ENCODE results near the gene FBXO2.

Gene FBXO2

DNA sequence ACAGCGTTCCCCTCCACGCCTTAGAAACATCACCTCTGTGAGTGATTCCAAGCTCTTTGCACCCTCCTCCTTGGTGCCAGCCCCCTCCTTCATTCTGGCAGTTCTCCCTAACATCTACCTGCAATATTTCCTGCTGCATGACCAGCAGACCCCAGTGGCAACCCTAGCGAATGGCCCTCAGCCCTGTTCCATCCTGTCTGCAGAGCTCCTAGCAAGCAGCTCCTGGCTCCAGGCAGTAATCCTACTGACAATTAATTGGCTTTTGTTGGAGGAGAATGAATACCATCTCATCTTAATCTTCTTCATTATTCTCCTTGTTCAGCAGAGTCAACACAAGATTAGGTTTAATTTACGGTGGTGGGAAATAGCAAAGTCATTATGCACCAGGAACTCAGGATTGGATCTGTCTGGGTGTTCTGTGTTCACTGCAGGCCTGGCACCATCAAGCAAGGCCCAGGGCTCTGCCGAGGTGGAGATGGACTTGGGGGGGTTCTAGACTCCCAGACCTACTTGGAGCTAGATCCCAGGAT, 12.4 kb downstream of the FBXO2 start:
- TF ChIP-seq POLR2A (IDR thresholded peaks at IDR 0.05; ENCODE audit: low read depth, low read length), result no peak
- FAIRE-seq, result no peak
- DNase-seq (ENCODE audit: insufficient read length, low spot score), result no peak

DNA sequence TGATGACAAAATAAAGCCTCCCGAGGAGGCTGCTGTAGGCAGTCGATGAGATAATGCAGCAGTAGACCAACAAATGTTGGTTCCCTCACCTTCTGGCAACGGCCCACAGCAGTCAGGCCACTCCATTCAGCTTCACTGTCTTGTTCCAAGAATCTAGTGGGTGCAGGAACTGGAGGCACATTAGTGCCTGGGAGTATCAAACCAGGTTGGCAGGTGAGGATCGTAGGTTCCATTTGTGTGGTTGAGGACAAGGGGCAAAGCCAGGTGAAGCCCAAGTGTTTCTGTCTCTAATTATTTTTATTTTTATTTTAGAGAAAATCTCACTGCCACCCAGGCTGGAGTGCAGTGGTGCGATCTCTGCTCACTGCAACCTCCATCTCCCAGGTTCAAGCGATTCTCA, 13.3 kb downstream of the FBXO2 start:
- FAIRE-seq (no peak), DNase-seq (ENCODE audit: insufficient read length, low spot score) (no peak)
- TF ChIP-seq POLR2A (IDR thresholded peaks at IDR 0.05; ENCODE audit: low read depth, low read length), result no peak

DNA sequence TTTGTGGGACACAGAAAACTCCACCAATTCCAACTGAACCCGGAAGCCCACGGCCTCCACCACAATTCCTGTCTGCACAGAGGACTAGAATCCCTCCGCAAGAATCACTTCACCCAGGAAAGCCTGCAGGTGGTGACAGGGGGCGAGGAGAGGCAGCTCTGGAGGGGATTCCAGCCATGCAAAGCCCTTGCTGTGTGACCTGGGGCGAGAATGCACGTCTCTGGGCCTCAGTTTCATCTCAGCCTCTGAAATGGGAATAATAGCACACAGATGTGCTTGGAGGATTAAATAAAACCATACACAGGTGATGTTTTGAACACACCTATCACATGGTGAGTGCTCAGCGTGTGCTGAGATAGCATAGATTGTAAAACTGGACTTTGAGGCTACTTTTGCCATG, 14.1 kb downstream of the FBXO2 start:
- no peak for FAIRE-seq

DNA sequence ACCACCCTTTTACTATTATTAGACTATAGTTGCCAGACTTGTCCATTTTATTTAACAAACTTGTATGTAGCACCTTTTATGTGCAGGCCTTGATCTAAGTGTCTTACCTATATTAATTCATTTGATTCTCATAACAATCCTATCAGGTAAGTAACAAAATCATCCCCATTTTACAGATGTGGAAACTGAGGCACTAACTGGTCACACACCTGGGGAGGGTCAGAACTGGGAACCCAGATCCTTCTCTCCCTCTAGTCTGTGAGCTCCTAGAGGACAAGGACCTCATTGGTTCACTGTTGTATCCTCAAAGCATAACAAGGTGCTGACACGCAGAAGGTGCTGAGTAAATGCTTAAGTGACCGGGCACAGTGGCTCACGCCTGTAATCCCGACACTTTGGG, 14.9 kb downstream of the FBXO2 start:
- no peak for TF ChIP-seq POLR2A (IDR thresholded peaks at IDR 0.05; ENCODE audit: low read depth, low read length)
- no peak for FAIRE-seq
- DNase-seq (ENCODE audit: insufficient read length, low spot score), result no peak

More for the DNA sequence above, 14.1 kb downstream of the FBXO2 start:
- no peak for DNase-seq (ENCODE audit: insufficient read length, low spot score)
- no peak for TF ChIP-seq POLR2A (IDR thresholded peaks at IDR 0.05; ENCODE audit: low read depth, low read length)

DNA sequence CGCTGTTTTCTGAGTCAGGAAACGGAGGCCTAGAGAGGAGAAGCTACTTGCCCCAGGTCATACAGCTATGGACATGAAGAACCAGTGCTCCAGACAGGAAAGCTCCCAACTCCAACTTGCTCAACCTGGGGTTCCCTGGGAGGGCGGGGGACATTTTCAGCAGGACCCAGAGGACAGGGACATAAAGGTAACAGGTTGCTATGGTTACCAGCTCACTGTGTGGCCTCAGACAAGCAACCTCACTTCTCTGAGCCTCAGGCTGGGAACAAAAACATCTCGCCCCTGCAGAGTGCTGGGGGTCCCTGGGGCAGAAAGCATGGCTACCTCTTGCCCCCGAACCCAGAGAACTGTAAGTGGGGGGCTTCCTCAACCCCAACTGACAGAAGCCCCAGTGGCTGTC, 16.1 kb downstream of the FBXO2 start:
- DNase-seq (ENCODE audit: insufficient read length, low spot score) (no peak), FAIRE-seq (no peak)
- TF ChIP-seq POLR2A (IDR thresholded peaks at IDR 0.05; ENCODE audit: low read depth, low read length), result no peak

DNA sequence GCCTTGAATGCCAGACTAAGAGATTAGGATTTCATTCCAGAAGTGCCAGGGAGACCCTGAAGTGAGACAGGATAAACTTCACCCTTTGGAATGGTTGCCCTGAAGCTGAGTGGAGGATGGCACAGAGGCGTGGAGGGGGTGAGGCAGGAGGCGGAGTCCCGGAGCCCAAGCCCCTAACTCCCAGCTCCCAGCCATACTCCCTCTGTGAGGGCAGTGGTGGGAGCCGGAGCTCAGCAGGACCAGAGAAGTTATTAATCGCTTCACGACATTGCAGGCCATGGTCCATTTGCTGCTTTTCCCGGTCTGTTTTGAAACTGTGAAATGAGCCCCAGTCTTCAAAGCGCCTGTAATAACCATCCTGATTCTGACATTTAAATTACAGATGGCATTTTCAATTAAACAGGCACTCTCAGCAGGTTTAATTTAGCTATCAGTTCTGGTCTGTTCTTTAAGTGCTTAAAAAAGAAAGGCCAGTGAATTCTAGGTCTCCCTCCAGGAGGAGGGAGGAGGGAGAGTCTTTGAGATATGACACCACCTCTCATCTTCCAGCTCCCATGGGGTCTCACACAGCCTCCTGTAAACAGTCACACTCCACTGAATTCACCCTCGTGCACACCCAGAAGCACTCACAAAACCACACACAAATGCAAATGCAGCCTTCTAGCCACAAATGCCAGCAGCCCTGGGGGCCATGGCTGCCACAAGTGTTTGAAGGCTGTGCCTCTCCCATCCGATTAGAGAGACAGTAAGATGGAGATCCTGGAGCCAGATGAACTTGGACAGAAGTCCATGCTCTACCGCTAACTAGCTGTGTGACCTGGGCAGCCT, 19.6 kb downstream of the FBXO2 start:
- TF ChIP-seq POLR2A (IDR thresholded peaks at IDR 0.05; ENCODE audit: low read depth, low read length), result no peak
- FAIRE-seq (no peak), DNase-seq (ENCODE audit: insufficient read length, low spot score) (no peak)

DNA sequence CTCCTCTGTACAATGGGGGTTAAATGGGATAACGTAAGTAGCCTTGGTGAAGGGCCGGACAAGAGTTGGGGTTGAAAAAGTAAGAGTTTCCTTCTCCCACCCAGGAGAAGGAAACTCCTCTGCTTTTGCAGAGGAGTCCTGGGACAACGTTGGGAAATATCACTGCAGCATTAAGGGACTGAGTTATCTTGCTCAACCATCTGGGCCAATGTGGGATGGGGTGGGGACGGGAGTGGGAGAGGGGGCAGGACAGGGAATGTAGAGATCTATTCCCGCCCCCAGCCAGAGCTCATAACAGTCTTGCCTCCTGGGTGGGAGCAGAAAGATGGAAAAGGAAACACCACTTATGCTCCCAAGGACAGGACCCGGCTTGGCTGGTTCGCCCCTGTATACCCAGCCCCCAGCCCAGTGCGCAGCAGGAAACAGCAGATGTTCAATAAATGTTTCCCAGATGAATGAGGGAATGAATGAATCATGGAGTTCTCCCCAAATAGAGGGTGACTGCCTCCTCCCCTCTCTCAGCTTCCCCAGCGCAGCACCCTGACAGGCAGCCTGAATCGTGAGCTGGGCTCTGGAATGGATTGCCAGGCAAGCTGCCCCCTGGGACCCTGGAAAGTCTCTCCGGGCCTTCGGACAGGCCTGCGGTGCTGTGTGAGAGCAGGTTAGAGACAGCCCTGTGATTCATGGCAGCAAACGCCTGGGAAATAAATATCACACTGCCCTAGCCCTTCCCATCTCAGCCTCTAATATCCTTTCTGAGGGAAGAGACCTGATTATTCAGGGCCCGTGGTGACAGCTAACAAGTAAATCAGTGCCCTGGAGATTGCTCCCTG, 24.8 kb downstream of the FBXO2 start:
- DNase-seq (ENCODE audit: insufficient read length, low spot score) (no peak), FAIRE-seq (no peak)
- TF ChIP-seq POLR2A (IDR thresholded peaks at IDR 0.05; ENCODE audit: low read depth, low read length), result no peak

DNA sequence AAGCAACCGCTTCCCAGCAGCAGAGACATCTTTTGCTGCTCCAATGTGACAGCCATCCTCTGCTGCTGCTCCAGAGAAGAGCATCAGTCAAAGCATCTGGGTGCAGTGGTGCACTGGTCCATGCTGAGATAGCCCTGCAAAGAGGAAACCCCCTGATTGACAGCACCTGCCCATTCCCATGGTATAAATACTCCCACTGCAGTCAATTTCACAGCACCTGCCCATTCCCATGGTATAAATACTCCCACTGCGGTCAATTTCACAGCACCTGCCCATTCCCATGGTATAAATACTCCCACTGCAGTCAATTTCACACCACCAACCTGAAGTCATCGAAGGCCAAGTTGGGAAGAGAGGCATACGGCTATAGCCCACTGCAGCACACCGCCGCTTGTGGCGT, 25.5 kb downstream of the FBXO2 start:
- FAIRE-seq, result no peak
- DNase-seq (ENCODE audit: insufficient read length, low spot score), result no peak
- TF ChIP-seq POLR2A (IDR thresholded peaks at IDR 0.05; ENCODE audit: low read depth, low read length), result no peak

DNA sequence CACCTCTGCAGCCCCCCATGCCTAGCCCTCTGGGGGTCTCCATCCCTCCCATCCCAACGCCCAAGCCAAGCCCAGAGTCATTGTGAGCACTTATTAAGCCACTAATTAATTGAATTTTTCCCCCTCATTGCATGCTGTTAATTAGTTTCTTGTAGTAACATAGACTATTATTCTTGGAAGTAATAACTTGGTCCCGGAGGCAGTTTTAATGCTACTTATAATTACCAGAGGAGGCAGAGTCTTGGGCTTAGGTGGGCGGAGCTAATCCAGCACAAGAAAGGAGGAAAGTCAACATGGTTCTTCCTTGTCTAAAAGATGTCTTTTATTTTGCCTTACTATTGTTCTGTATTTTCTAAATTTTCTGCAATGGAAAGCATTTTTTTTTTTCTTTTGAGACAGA, 27.7 kb downstream of the FBXO2 start:
- TF ChIP-seq POLR2A (IDR thresholded peaks at IDR 0.05; ENCODE audit: low read depth, low read length), result no peak
- no peak for DNase-seq (ENCODE audit: insufficient read length, low spot score)
- no peak for FAIRE-seq

DNA sequence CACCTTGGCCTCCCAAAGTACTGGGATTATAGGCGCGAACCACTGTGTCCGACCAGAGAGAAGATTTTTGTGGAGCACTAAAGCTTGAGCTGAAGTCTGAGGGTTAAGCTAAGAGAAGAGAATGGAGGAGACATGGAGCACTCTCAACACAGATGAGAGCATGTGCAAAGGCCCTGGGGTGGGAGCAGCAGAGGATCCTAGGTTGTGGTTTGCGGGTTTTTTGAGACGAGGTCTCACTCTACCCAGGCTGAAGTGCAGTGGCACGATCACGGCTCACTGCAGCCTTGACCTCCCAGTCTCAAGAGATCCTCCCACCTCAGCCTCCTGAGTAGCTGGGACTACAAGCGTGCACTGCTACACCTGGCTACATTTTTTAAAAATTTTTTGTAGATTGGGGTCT, 30.5 kb downstream of the FBXO2 start:
- no peak for DNase-seq (ENCODE audit: insufficient read length, low spot score)
- TF ChIP-seq POLR2A (IDR thresholded peaks at IDR 0.05; ENCODE audit: low read depth, low read length), result no peak
- FAIRE-seq, result no peak

DNA sequence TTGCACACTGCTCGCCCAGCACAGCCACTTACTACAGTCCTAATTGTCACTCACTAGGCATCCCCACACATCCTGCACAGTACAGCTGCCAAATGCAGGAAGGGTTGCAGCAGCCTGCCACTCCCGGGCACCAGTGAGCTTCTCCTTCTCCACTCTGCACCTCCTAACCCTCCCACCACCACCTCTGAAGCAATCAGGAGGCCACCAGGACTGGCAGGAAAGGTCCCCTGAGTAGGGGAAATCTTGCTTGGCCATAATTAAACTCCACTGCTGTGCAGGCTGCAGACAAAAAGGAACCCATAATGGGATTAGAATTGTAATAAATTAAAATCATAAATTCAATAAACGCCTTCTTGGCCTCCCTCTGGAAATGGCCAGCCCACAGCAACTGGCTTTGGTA, 31.8 kb downstream of the FBXO2 start:
- no peak for TF ChIP-seq POLR2A (IDR thresholded peaks at IDR 0.05; ENCODE audit: low read depth, low read length)
- no peak for FAIRE-seq
- no peak for DNase-seq (ENCODE audit: insufficient read length, low spot score)

DNA sequence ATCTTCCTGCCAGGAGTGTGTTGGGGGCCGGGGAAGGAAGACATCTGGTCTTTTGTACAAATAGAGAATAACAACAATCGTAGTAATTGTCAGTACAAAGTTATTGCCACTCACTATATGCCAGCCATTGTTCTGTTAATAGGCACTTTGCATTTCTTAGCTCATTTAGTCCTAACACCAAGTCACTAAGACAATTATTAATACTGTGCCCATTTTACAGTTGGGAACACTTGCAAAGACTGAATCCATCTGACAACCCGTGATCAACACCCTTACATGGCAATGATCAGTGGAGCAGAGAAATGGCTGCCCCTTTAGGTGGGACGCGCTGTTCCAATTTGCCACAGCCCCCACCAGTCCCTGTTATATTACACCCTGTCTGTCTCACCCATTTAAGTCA, 33.3 kb downstream of the FBXO2 start:
- no peak for TF ChIP-seq POLR2A (IDR thresholded peaks at IDR 0.05; ENCODE audit: low read depth, low read length)
- FAIRE-seq (no peak), DNase-seq (ENCODE audit: insufficient read length, low spot score) (no peak)

DNA sequence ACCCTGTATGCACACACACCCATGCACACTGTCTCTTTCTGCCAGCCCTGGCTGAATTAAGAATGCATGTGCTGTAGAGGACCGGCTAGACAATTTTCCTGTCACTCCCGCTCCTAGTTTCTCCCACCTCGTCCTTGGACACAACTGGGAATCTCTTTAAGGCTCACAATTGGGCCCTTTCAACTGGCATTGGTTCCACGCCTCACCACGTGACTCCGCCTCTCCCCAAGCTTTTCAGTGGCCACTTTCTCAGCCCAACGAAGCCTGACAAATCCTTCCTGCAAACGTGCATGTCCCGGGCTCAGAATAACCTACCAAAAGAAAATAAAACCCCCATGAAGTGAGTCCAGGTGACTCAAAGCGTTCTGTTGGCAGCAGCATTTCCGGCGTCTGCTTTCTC, 33.8 kb downstream of the FBXO2 start:
- DNase-seq (ENCODE audit: insufficient read length, low spot score) (no peak), FAIRE-seq (no peak)
- TF ChIP-seq POLR2A (IDR thresholded peaks at IDR 0.05; ENCODE audit: low read depth, low read length), result no peak

DNA sequence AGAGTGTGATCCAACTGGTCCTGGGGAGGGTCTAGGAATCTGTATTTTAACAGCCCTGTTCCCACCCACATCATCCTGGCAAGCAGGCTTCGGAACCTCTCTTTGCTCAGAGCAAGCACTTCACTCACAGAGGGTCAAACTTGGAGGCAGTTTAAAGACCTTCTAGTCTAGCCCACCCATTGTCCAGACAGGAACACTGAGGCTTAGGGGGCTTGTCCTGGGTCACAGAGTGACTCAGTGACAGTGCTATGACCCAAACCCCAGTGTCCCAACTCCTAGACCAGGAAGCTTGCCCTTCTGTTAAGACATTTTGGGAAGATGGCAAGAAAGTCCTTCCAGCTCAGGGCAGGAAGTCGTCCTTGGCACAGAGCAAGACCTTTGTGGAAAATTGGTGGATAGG, 36.5 kb downstream of the FBXO2 start:
- no peak for TF ChIP-seq POLR2A (IDR thresholded peaks at IDR 0.05; ENCODE audit: low read depth, low read length)
- no peak for FAIRE-seq
- no peak for DNase-seq (ENCODE audit: insufficient read length, low spot score)

Data from H54 (cell line).